ENCODE measurements around the gene ATL1. TPM values are rescaled to one million over a fixed set of nuclear protein-coding genes. Genes with fewer than 3 reads are reported as not detected.

Gene ATL1
- total and polyA plus RNA-seq, 2 of the 13 experiments (the other 11 are each of a cell fraction or from before 2014, with no cell fraction given): 0.60 to 0.65 TPM

DNA sequence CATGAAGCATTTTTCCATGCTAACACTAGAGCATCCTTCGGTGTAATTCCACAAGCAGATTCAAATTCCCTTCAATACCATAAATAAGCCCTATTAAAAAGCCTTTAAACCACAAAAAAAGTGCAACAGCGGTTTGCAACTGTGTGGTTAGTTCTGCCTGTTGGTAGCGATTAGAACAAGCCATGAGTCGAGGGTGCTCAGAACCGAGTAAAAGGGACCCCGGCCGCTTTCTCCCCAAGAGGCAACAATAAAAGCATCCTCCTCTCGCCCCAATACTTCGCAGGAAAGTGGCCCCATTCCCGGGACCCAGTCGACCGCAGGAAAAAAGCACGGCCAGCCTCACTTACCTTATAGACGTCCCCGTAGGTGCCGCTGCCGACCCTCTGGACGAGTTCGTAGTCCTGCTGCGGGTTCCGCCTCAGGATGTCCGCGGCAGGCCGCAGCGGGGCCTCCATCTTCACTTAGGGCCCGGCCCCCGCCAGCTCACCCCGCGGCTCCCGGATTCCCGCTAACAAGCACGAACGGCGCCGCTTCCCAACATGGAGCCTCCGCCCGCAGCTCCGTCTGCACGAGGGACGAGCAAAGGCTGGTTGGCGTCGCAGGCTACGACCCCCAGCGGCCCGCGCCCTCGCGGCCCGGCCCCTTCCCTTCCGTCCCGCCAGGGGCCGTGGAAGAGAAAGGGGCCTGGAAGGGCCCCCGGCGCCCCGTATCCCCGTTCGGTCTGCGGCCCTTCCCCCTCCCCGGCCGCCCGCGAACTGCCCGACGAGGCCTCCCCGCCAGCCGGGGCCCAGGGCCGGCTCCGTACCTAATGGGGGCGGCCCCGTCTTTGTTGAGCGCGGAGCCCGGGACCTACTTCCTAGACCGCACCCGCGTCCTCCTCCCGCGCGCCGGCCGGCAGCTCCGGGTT lies 28.1 kb upstream of the ATL1 start (continued):
- TF ChIP-seq, protein P1, sequence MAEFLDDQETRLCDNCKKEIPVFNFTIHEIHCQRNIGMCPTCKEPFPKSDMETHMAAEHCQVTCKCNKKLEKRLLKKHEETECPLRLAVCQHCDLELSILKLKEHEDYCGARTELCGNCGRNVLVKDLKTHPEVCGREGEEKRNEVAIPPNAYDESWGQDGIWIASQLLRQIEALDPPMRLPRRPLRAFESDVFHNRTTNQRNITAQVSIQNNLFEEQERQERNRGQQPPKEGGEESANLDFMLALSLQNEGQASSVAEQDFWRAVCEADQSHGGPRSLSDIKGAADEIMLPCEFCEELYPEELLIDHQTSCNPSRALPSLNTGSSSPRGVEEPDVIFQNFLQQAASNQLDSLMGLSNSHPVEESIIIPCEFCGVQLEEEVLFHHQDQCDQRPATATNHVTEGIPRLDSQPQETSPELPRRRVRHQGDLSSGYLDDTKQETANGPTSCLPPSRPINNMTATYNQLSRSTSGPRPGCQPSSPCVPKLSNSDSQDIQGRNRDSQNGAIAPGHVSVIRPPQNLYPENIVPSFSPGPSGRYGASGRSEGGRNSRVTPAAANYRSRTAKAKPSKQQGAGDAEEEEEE (CRISPR knock-in tag; IDR thresholded peaks at IDR 0.05; ENCODE audit: borderline replicate concordance): no peak
- TF ChIP-seq, protein P2, sequence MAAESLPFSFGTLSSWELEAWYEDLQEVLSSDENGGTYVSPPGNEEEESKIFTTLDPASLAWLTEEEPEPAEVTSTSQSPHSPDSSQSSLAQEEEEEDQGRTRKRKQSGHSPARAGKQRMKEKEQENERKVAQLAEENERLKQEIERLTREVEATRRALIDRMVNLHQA (CRISPR knock-in tag; IDR thresholded peaks at IDR 0.05): no peak
- TF ChIP-seq ZNF30 (CRISPR knock-in tag; IDR thresholded peaks at IDR 0.05) (no peak; the same call in 1 of the 2 replicates), PHF20 (CRISPR knock-in tag; IDR thresholded peaks at IDR 0.05) (peak; percentile 20; the same call in 1 of the 2 replicates), HOXD1 (CRISPR knock-in tag; IDR thresholded peaks at IDR 0.05) (no peak), THAP11 (CRISPR knock-in tag; IDR thresholded peaks at IDR 0.05) (no peak; the same call in 1 of the 2 replicates), NFE2L2 (IDR thresholded peaks at IDR 0.05; ENCODE audit: low read length) (no peak), ZNF530 (CRISPR knock-in tag; IDR thresholded peaks at IDR 0.05; ENCODE audit: low read depth) (0 out of 2 replicates have a peak, but pooled peaks have one; percentile 59), HMG20B (CRISPR knock-in tag; conservative IDR thresholded peaks at IDR 0.05) (no peak), ATAD3A (CRISPR knock-in tag; IDR thresholded peaks at IDR 0.05) (no peak), ZNF614 (CRISPR knock-in tag; IDR thresholded peaks at IDR 0.05; ENCODE audit: borderline replicate concordance) (no peak), CEBPG (CRISPR knock-in tag; IDR thresholded peaks at IDR 0.05) (no peak), MBNL3 (CRISPR knock-in tag; conservative IDR thresholded peaks at IDR 0.05) (no peak)
- TF ChIP-seq, protein P3, sequence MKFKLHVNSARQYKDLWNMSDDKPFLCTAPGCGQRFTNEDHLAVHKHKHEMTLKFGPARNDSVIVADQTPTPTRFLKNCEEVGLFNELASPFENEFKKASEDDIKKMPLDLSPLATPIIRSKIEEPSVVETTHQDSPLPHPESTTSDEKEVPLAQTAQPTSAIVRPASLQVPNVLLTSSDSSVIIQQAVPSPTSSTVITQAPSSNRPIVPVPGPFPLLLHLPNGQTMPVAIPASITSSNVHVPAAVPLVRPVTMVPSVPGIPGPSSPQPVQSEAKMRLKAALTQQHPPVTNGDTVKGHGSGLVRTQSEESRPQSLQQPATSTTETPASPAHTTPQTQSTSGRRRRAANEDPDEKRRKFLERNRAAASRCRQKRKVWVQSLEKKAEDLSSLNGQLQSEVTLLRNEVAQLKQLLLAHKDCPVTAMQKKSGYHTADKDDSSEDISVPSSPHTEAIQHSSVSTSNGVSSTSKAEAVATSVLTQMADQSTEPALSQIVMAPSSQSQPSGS (CRISPR knock-in tag; IDR thresholded peaks at IDR 0.05): no peak
- TF ChIP-seq, protein P4, sequence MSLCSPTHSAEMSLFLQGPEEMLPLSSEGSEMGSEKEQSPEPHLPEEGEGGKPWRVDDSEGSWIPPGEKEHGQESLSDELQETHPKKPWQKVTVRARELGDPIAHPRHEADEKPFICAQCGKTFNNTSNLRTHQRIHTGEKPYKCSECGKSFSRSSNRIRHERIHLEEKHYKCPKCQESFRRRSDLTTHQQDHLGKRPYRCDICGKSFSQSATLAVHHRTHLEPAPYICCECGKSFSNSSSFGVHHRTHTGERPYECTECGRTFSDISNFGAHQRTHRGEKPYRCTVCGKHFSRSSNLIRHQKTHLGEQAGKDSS (CRISPR knock-in tag; IDR thresholded peaks at IDR 0.05; ENCODE audit: borderline replicate concordance, low read depth): no peak
- TF ChIP-seq, protein P5, sequence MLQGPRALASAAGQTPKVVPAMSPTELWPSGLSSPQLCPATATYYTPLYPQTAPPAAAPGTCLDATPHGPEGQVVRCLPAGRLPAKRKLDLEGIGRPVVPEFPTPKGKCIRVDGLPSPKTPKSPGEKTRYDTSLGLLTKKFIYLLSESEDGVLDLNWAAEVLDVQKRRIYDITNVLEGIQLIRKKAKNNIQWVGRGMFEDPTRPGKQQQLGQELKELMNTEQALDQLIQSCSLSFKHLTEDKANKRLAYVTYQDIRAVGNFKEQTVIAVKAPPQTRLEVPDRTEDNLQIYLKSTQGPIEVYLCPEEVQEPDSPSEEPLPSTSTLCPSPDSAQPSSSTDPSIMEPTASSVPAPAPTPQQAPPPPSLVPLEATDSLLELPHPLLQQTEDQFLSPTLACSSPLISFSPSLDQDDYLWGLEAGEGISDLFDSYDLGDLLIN (CRISPR knock-in tag; IDR thresholded peaks at IDR 0.05; ENCODE audit: borderline replicate concordance): no peak
- TF ChIP-seq, protein P6, sequence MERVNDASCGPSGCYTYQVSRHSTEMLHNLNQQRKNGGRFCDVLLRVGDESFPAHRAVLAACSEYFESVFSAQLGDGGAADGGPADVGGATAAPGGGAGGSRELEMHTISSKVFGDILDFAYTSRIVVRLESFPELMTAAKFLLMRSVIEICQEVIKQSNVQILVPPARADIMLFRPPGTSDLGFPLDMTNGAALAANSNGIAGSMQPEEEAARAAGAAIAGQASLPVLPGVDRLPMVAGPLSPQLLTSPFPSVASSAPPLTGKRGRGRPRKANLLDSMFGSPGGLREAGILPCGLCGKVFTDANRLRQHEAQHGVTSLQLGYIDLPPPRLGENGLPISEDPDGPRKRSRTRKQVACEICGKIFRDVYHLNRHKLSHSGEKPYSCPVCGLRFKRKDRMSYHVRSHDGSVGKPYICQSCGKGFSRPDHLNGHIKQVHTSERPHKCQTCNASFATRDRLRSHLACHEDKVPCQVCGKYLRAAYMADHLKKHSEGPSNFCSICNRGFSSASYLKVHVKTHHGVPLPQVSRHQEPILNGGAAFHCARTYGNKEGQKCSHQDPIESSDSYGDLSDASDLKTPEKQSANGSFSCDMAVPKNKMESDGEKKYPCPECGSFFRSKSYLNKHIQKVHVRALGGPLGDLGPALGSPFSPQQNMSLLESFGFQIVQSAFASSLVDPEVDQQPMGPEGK (CRISPR knock-in tag; IDR thresholded peaks at IDR 0.05): 0 out of 2 replicates have a peak, but pooled peaks have one; percentile 6
- TF ChIP-seq, protein P7, sequence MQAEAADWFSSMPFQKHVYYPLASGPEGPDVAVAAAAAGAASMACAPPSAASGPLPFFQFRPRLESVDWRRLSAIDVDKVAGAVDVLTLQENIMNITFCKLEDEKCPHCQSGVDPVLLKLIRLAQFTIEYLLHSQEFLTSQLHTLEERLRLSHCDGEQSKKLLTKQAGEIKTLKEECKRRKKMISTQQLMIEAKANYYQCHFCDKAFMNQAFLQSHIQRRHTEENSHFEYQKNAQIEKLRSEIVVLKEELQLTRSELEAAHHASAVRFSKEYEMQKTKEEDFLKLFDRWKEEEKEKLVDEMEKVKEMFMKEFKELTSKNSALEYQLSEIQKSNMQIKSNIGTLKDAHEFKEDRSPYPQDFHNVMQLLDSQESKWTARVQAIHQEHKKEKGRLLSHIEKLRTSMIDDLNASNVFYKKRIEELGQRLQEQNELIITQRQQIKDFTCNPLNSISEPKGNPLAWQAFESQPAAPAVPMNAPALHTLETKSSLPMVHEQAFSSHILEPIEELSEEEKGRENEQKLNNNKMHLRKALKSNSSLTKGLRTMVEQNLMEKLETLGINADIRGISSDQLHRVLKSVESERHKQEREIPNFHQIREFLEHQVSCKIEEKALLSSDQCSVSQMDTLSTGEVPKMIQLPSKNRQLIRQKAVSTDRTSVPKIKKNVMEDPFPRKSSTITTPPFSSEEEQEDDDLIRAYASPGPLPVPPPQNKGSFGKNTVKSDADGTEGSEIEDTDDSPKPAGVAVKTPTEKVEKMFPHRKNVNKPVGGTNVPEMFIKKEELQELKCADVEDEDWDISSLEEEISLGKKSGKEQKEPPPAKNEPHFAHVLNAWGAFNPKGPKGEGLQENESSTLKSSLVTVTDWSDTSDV (CRISPR knock-in tag; IDR thresholded peaks at IDR 0.05): peak; percentile 40; the same call in 1 of the 2 replicates

Measured in HepG2 (cell line).